Skin epidermis (tissue), 12 donors: Measurements from ENCODE around the gene LYRM1.
"Not testable (repeated sequence)": the region's sequence is repeated elsewhere in the genome, so short reads cannot be mapped to it uniquely, and the experiment has no call there.

Source experiments
- H3K27ac ChIP-seq, 21 experiments: fragments of 200-600 bp; sonication (generic) in 11 of 21; one replicate each; pipeline ENCODE4 v1.5.0; 2020; ENCODE audit warnings: mild to moderate bottlenecking in 3 of 21, inconsistent platforms in 2 of 21, moderate library complexity in 2 of 21
- H3K4me3 ChIP-seq, 7 experiments: fragments of 200-600 bp; sonication (generic) in 2 of 7; one replicate each; pipeline ENCODE4 v1.5.0; 2020; ENCODE audit warnings: inconsistent platforms in 2 of 7, mild to moderate bottlenecking in 2 of 7, moderate library complexity in 1 of 7

Gene LYRM1

GRCh38 chr16:20923876-20924275 lies 23.3 kb downstream of the LYRM1 start:
- Histone ChIP-seq H3K27ac (no peak overlapping the region), H3K4me3 (no peak overlapping the region)

DNA sequence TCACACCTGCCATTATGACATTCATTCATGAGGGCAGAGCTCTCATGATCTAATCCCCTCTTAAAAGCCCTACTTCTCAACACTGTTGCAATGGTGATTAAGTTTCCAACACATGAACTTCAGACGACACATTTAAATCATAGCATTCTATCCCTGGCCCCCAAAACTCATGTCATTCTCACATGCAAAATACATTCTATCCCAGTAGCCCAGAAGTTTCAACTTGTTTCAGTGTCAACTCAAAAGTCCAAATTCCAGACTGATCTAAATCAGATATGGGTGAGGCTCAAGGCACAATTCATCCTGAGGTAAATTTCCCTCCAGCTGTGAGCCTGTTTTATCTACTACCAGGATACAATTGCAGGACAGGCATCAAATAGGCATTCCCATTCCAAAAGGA lies 25.2 kb downstream of the LYRM1 start:
- H3K27ac ChIP-seq = no peak overlapping the region

DNA sequence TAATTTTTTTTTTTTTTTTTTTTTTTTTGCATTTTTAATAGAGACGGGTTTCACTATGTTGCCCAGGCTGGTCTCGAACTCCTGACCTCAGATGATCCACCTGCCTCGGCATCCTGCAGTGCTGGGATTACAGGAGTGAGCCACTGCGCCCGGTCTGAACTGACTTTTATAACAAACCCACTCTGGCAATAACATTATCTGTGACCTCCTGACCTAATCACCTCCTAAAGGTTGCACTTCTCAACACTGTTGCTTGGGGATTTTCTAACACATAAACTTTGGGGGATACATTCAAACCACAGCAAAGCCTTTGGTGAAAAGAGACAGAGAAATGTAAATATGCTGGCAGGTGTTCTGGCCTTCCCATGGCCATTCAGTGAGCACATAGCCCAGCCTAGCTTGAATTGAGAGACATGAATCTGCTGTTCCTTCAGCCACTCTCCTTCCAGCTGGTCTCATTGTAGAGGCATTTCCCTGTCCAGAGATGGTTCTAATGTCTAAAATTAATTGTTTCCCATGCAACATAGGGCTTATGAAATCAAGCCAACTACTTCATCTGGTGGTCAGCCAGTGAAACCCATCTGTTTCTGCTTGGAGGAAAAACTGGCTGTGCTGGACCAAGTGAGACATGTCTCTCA lies 28.3 kb downstream of the LYRM1 start:
- H3K4me3 ChIP-seq = no peak overlapping the region

More for the DNA sequence above, 25.2 kb downstream of the LYRM1 start:
- H3K4me3 ChIP-seq = no peak overlapping the region

GRCh38 chr16:20929676-20930364 lies 29.2 kb downstream of the LYRM1 start:
- peak overlapping the region in 2 of 21 experiments; percentile 18 to 22 for H3K27ac ChIP-seq
- not testable (repeated sequence) for H3K4me3 ChIP-seq

More for the DNA sequence above, 28.3 kb downstream of the LYRM1 start:
- H3K27ac ChIP-seq = no peak overlapping the region

DNA sequence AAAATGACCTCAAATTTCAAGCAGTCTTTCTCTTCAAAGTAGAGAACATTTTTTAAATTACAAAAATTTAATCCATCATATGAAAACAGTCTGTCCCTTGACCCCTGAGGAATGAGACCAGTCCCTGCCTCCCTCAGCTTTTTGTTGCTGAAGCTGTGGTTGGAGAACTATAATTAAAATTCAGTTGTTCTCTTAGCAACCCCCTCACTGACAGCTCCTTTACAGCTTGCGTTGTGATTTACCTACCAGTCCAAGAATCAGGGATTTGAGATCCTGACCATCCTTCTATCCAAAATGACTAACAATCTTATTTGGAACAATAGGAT lies 29.8 kb downstream of the LYRM1 start:
- H3K4me3 ChIP-seq = no peak overlapping the region
- peak overlapping the region in 4 of 21 experiments; percentile 9 to 40 (median 14) for H3K27ac ChIP-seq

- Histone ChIP-seq H3K27ac (peak overlapping the region in 3 of 21 experiments; percentile 9 to 40 (median 19)), H3K4me3 (no peak overlapping the region)
These were observed 30.6 kb downstream of the LYRM1 start for GRCh38 chr16:20931066-20931600.

DNA sequence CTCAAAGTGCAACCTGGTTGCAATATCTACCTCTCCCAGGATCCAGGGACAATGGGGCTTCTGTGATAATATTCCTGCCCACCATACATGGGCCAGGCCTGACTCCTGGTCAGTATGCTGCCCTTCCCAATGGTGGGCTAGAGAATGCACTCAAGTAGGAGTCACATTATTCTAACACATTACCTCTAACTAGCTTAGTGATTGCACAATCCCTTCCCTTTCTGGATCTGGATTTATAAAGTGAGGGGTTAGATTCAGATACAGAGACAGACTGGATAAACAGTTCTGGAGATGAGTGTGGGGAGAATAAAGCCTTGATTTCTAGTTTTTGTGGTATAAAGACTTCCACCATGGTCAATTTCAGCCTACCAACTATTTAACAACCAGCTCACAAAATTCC lies 33.0 kb downstream of the LYRM1 start:
- no peak overlapping the region for H3K4me3 ChIP-seq
- no peak overlapping the region for H3K27ac ChIP-seq

DNA sequence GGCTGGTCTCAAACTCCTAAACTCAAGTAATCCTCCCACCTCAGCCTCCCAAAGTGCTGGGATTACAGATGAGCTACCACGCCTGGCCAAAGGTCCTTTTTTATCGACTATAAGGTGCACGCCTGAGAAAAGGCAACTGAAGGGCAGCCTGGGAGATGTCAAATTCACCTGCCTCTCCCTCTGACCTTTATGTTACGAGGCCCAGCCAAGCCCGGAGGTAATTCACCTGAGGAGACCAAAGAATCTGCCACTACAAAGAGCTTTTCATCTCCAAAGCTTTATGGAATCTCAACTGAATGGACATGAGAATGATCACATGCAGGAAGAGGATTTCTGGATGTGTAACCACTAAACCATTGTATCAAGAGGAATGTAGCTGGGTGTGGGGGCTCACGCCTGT lies 37.2 kb downstream of the LYRM1 start:
- H3K27ac ChIP-seq = no peak overlapping the region

DNA sequence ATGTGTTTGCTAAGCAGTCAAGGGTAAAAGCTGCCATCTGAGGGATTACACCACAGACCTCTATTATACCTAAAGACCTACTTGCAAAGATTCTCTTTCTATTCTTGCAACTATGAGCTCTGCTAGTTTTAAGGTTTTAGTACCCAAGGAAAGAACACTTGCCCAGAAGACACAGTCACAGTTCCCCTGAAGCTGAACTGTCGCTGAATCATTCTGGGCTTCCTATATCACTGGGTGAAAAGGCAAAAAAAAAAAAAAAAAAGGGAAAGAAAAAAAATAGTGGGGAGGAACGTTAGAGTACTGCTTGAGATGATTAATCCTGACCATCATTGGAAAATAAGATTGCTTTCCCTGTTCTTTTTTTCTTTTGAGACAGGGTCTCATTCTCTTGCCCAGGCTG lies 37.9 kb downstream of the LYRM1 start:
- no peak overlapping the region for H3K27ac ChIP-seq
- H3K4me3 ChIP-seq = no peak overlapping the region

More for the DNA sequence above, 37.2 kb downstream of the LYRM1 start:
- H3K4me3 ChIP-seq = no peak overlapping the region

- Histone ChIP-seq H3K27ac (no peak overlapping the region), H3K4me3 (no peak overlapping the region)
These were observed 39.0 kb downstream of the LYRM1 start for GRCh38 chr16:20939611-20940010.

GRCh38 chr16:20940871-20941635 lies 40.5 kb downstream of the LYRM1 start:
- Histone ChIP-seq H3K27ac (no peak overlapping the region), H3K4me3 (no peak overlapping the region)

GRCh38 chr16:20941636-20941926 lies 41.0 kb downstream of the LYRM1 start:
- Histone ChIP-seq H3K27ac (no peak overlapping the region), H3K4me3 (no peak overlapping the region)

DNA sequence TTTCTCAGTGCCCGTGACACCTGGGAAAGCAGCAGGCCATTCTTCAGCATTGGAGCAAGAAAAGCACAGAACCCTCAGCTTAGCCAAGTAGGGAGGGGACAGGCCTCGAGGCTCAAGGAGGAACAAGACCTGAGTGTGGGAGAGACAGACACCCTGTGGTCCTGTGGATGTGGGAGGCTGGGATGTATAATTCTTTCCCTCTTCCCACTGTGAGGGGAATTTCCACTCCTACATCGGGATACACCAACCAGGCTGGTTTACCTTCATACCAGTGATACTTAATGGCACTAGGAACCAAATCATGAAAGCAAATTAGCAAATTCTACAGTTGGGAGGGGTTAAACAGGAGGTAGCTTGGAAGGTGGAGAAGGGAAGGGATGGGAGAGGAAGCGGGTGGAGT lies 41.7 kb downstream of the LYRM1 start:
- H3K27ac ChIP-seq = no peak overlapping the region
- H3K4me3 ChIP-seq = no peak overlapping the region

- H3K27ac ChIP-seq = no peak overlapping the region
- H3K4me3 ChIP-seq = no peak overlapping the region
These were observed 44.4 kb downstream of the LYRM1 start for GRCh38 chr16:20944861-20945574.

DNA sequence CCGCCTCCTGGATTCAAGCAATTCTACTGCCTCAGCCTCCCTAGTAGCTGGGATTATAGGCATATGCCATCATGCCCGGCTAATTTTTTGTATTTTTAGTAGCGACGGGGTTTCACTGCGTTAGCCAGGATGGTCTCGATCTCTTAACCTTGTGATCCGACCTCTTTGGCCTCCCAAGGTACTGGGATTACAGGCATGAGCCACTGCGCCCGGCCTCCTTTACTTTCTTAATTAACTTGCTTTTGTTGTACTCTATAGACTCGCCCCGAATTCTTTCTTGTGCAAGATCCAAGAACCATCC lies 45.0 kb downstream of the LYRM1 start:
- H3K4me3 ChIP-seq, H3K27ac ChIP-seq: not testable (repeated sequence)

DNA sequence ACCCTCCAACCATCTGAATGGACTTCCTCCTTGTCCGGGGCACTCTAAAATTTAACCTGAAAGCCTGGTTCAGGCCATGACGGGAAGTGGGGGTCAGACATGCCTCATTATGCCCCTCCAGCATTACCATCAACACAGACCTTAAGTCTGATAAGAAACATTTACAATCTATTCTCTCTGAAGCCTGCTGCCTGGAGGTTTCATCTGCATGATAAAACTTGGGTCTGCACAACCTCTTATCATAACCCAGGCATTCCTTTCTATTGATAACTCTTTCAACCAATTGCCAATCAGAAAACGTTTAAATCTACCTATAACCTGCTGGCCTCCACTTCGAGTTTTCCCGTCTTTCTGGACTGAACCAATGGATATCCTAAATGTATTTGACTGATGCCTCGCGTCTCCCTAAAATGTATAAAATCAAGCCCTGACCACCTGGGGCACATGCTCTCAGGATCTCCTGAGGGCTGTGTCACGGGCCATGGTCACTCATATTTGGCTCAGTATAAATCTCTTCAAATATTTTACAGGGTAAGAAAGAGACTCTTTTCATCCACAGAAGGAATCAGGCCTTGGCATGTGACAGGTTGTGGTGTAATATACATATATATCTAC lies 45.6 kb downstream of the LYRM1 start:
- H3K4me3 ChIP-seq = no peak overlapping the region
- H3K27ac ChIP-seq = no peak overlapping the region

GRCh38 chr16:20948444-20948843 lies 47.9 kb downstream of the LYRM1 start:
- Histone ChIP-seq H3K4me3 (no peak overlapping the region), H3K27ac (no peak overlapping the region)

- no peak overlapping the region for H3K4me3 ChIP-seq
- no peak overlapping the region for H3K27ac ChIP-seq
These were observed 49.1 kb downstream of the LYRM1 start for GRCh38 chr16:20949660-20950059.

DNA sequence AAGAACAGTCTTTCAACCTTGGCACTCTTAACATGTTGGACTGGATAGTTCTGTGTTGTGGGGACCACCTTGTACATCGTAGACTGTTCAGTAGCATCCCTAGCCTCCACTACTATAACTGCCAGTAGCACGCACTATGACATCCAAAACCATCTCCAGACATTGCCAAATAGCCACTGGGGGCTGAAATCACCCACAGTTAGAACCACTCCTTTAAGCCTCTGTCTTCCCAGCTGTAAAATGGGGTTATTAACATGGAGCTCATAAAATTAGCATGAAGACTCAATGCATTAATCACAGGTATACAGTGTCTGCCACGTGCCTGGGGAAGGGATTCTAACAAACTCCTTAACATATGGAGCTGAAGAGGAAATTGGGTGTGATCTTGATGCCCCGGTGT lies 49.7 kb downstream of the LYRM1 start:
- Histone ChIP-seq H3K4me3 (no peak overlapping the region), H3K27ac (no peak overlapping the region)
